H1 (cell line): ENCODE results near the gene TXNDC11. TPM values are rescaled to one million over a fixed set of nuclear protein-coding genes. Genes with fewer than 3 reads are reported as not detected.

ENCODE experiments used
- CTCF ChIA-PET: fragments of 300-600 bp; sonication (Branson Sonifier 250); formaldehyde crosslinking; loops from one replicate; lab custom pipeline; 2021; ENCODE audit not compliant: partially characterized antibody; lab: Charles Lee
- POLR2A ChIA-PET: fragments of 300-600 bp; sonication (Branson Sonifier 250); formaldehyde crosslinking; loops from one replicate; lab custom pipeline; 2021; ENCODE audit warnings: inconsistent platforms; ENCODE audit not compliant: partially characterized antibody; lab: Charles Lee
- DNase-seq, 2 experiments: peaks; one replicate each; pipeline versions ENCODE4 v3.0.0 to v3.0.0-alpha.2; 2010 to 2022; ENCODE audit warnings: low spot score in 2 of 2, low read depth in 1 of 2, mixed read lengths in 1 of 2
- FAIRE-seq: peaks from 2 replicates; lab custom pipeline; 2011; peaks lifted over from hg19 to GRCh38; lab: Jason Lieb, UNC
- H2AFZ ChIP-seq: 2 replicates; pipeline ENCODE4 v1.8.1; 2012; ENCODE audit warnings: low read length, inconsistent platforms
- H2AK5ac ChIP-seq: 2 replicates; pipeline ENCODE4 v1.6.1; 2013; ENCODE audit warnings: low read depth, low read length
- H2BK120ac ChIP-seq: replicated peaks from 2 replicates; pipeline ENCODE3; 2013; ENCODE audit warnings: low read depth, low read length, inconsistent platforms
- H2BK12ac ChIP-seq: 2 replicates; pipeline ENCODE4 v1.6.1; 2013; ENCODE audit warnings: low read depth, low read length
- H2BK15ac ChIP-seq: 2 replicates; pipeline ENCODE4 v1.6.1; 2013; ENCODE audit warnings: low read length
- H2BK20ac ChIP-seq: 2 replicates; pipeline ENCODE4 v1.6.1; 2013; ENCODE audit warnings: low read length
- H2BK5ac ChIP-seq: 2 replicates; pipeline ENCODE4 v1.6.1; 2013; ENCODE audit warnings: low read depth, low read length
- H3K14ac ChIP-seq: 2 replicates; pipeline ENCODE4 v1.6.1; 2013; ENCODE audit warnings: inconsistent platforms; ENCODE audit not compliant: insufficient read length
- H3K18ac ChIP-seq: 2 replicates; pipeline ENCODE4 v1.6.1; 2013; ENCODE audit warnings: low read length; ENCODE audit errors: extremely low read depth
- H3K23ac ChIP-seq: 2 replicates; pipeline ENCODE4 v1.6.1; 2013; ENCODE audit warnings: inconsistent platforms; ENCODE audit not compliant: insufficient read length
- H3K23me2 ChIP-seq: 2 replicates; pipeline ENCODE4 v1.6.1; 2013; ENCODE audit warnings: low read depth, low read length
- H3K27ac ChIP-seq: 2 replicates; pipeline ENCODE4 v1.6.1; 2011; ENCODE audit warnings: low read depth, low read length, inconsistent platforms
- H3K27me3 ChIP-seq, 4 experiments: replicated peaks in 1 of 4; 1 replicate in 1 of 4; 2 replicates in 3 of 4; pipeline versions ENCODE4 v1.6.1 to v1.8.1; 2011 to 2013; ENCODE audit warnings: low read length in 3 of 4, mild to moderate bottlenecking in 3 of 4, inconsistent platforms in 2 of 4, mixed read lengths in 2 of 4, moderate library complexity in 1 of 4; ENCODE audit not compliant: control insufficient read depth in 3 of 4, insufficient read depth in 3 of 4; ENCODE audit errors: extremely low read depth in 1 of 4
- H3K36me3 ChIP-seq, 4 experiments: 2 replicates each; pipeline versions ENCODE4 v1.6.1 to v1.8.1; 2011 to 2013; ENCODE audit warnings: mild to moderate bottlenecking in 4 of 4, low read length in 3 of 4, moderate library complexity in 2 of 4, control low read depth in 1 of 4, inconsistent platforms in 1 of 4; ENCODE audit not compliant: insufficient read depth in 4 of 4, control insufficient read depth in 2 of 4
- H3K4ac ChIP-seq: replicated peaks from 2 replicates; pipeline ENCODE3; 2013; ENCODE audit warnings: low read length, low read depth, mixed read lengths, inconsistent platforms; ENCODE audit not compliant: insufficient read length
- H3K4me1 ChIP-seq, 4 experiments: replicated peaks in 1 of 4; 1 replicate in 1 of 4; 2 replicates in 3 of 4; pipeline versions ENCODE4 v1.6.1 to v1.8.1; 2011 to 2013; ENCODE audit warnings: low read length in 3 of 4, inconsistent platforms in 2 of 4, mixed read lengths in 1 of 4; ENCODE audit not compliant: insufficient read depth in 4 of 4, control insufficient read depth in 3 of 4
- H3K4me2 ChIP-seq, 2 experiments: 2 replicates each; pipeline versions ENCODE4 v1.6.1 to v1.8.1; 2011 to 2013; ENCODE audit warnings: low read depth in 2 of 2, low read length in 2 of 2, control low read depth in 1 of 2, inconsistent platforms in 1 of 2, mild to moderate bottlenecking in 1 of 2; ENCODE audit not compliant: insufficient read depth in 1 of 2
- H3K4me3 ChIP-seq, 4 experiments: fragments of 200-600, 300-600 bp in 1 of 4; sonication (generic), shearing (Covaris generic), sonication (Bioruptor Twin) in 1 of 4; 2 replicates each; pipeline versions ENCODE4 v1.5.1 to v1.8.1; 2011 to 2016; ENCODE audit warnings: low read length in 4 of 4, low read depth in 3 of 4, control low read depth in 2 of 4, inconsistent platforms in 2 of 4, mild to moderate bottlenecking in 2 of 4, mixed read lengths in 1 of 4, moderate library complexity in 1 of 4; ENCODE audit not compliant: insufficient read depth in 2 of 4; ENCODE audit errors: extremely low read depth in 1 of 4
- H3K56ac ChIP-seq: replicated peaks from 2 replicates; pipeline ENCODE3; 2013; ENCODE audit warnings: low read depth, mild to moderate bottlenecking, mixed read lengths, low read length, inconsistent platforms; ENCODE audit not compliant: insufficient read length
- H3K79me1 ChIP-seq: 2 replicates; pipeline ENCODE4 v1.6.1; 2013; ENCODE audit warnings: low read depth, low read length, control low read depth
- H3K79me2 ChIP-seq, 2 experiments: 2 replicates each; pipeline versions ENCODE4 v1.6.1 to v1.8.1; 2012 to 2013; ENCODE audit warnings: low read length in 2 of 2, mild to moderate bottlenecking in 2 of 2, inconsistent platforms in 1 of 2; ENCODE audit not compliant: insufficient read depth in 2 of 2, control insufficient read depth in 1 of 2
- H3K9ac ChIP-seq, 4 experiments: replicated peaks in 1 of 4; 1 replicate in 1 of 4; 2 replicates in 3 of 4; pipeline versions ENCODE4 v1.6.1 to v1.8.1; 2011 to 2013; ENCODE audit warnings: low read depth in 3 of 4, low read length in 3 of 4, control low read depth in 2 of 4, mild to moderate bottlenecking in 2 of 4, moderate library complexity in 2 of 4, inconsistent platforms in 1 of 4; ENCODE audit errors: extremely low read depth in 1 of 4
- H3K9me3 ChIP-seq, 2 experiments: 2 replicates each; pipeline versions ENCODE4 v1.6.1 to v1.8.1; 2012 to 2013; ENCODE audit warnings: mild to moderate bottlenecking in 2 of 2, moderate library complexity in 2 of 2, control low read depth in 1 of 2, inconsistent platforms in 1 of 2, low read depth in 1 of 2, low read length in 1 of 2, mixed read lengths in 1 of 2; ENCODE audit not compliant: insufficient read depth in 2 of 2
- H4K20me1 ChIP-seq, 2 experiments: replicated peaks in 1 of 2; 2 replicates each; pipeline versions ENCODE3 to v1.8.1; 2011 to 2013; ENCODE audit warnings: inconsistent platforms in 2 of 2, low read length in 2 of 2, mild to moderate bottlenecking in 1 of 2; ENCODE audit not compliant: insufficient read depth in 2 of 2, control insufficient read depth in 1 of 2
- H4K5ac ChIP-seq: 2 replicates; pipeline ENCODE4 v1.6.1; 2013; ENCODE audit warnings: low read length, low read depth, mixed read lengths, inconsistent platforms; ENCODE audit not compliant: insufficient read length
- H4K8ac ChIP-seq: 2 replicates; pipeline ENCODE4 v1.8.0; 2013; ENCODE audit warnings: mild to moderate bottlenecking, moderate library complexity, low read length, inconsistent platforms; ENCODE audit not compliant: insufficient read depth; ENCODE audit errors: extremely low read depth
- H4K91ac ChIP-seq: replicated peaks from 2 replicates; pipeline ENCODE3; 2013; ENCODE audit warnings: low read length, mixed read lengths, inconsistent platforms; ENCODE audit not compliant: insufficient read length
- ATF3 ChIP-seq: IDR thresholded peaks from 2 replicates; pipeline ENCODE4 v1.6.1; 2011; ENCODE audit warnings: low read depth, mild to moderate bottlenecking, low read length; ENCODE audit not compliant: insufficient read depth
- BACH1 ChIP-seq: IDR thresholded peaks from 2 replicates; pipeline ENCODE4 v1.6.1; 2012; ENCODE audit warnings: low read length, improper control_type of control experiment
- CHD1 ChIP-seq: IDR thresholded peaks from 2 replicates; pipeline ENCODE4 v1.6.1; 2012; ENCODE audit warnings: low read depth, low read length, improper control_type of control experiment
- CHD2 ChIP-seq: IDR thresholded peaks from 2 replicates; pipeline ENCODE4 v1.6.1; 2012; ENCODE audit warnings: low read length, improper control_type of control experiment
- CREB1 ChIP-seq: IDR thresholded peaks from 2 replicates; pipeline ENCODE4 v1.6.1; 2012; ENCODE audit warnings: inconsistent platforms
- FOSL1 ChIP-seq: IDR thresholded peaks from 2 replicates; pipeline ENCODE4 v1.6.1; 2011; ENCODE audit warnings: mild to moderate bottlenecking, low read depth, low read length, moderate library complexity; ENCODE audit not compliant: insufficient read depth
- KDM4A ChIP-seq: IDR thresholded peaks from one replicate; pipeline ENCODE4 v1.7.1; 2012; ENCODE audit warnings: low read depth, mild to moderate bottlenecking, moderate library complexity, low read length, inconsistent platforms; ENCODE audit not compliant: severe bottlenecking
- KDM5A ChIP-seq: fragments of 200-600 bp; IDR thresholded peaks from 2 replicates; pipeline ENCODE4 v1.7.1; 2012; ENCODE audit warnings: mild to moderate bottlenecking, low read length, inconsistent platforms, mixed read lengths
- NRF1 ChIP-seq: IDR thresholded peaks from 2 replicates; pipeline ENCODE4 v1.6.1; 2011; ENCODE audit warnings: mild to moderate bottlenecking, low read depth, low read length, improper control_type of control experiment
- RAD21 ChIP-seq, 2 experiments: IDR thresholded peaks in 1 of 2; conservative IDR thresholded peaks in 1 of 2; 2 replicates each; pipeline ENCODE4 v1.6.1; 2011; ENCODE audit warnings: low read depth in 2 of 2, low read length in 2 of 2, improper control_type of control experiment in 1 of 2, inconsistent platforms in 1 of 2, mild to moderate bottlenecking in 1 of 2, moderate library complexity in 1 of 2
- SIN3A ChIP-seq, 2 experiments: IDR thresholded peaks in 1 of 2; conservative IDR thresholded peaks in 1 of 2; 2 replicates each; pipeline ENCODE4 v1.6.1; 2011 to 2012; ENCODE audit warnings: low read length in 2 of 2, improper control_type of control experiment in 1 of 2, low read depth in 1 of 2, mild to moderate bottlenecking in 1 of 2
- SP4 ChIP-seq: IDR thresholded peaks from 2 replicates; pipeline ENCODE4 v1.6.1; 2012; ENCODE audit warnings: low read length, inconsistent platforms
- SUZ12 ChIP-seq: fragments of 200-600 bp; sonication (generic); IDR thresholded peaks from 2 replicates; pipeline ENCODE4 v1.6.1; 2012; ENCODE audit warnings: mild to moderate bottlenecking, inconsistent platforms, low read length, moderate library complexity, mixed read lengths
- WGBS, 2 experiments: shearing (Covaris generic) in 1 of 2; methylation state at CpG; one replicate each; pipeline versions ENCODE4 v1.1.6 to v1.1.7; 2013 to 2015; ENCODE audit warnings: low lambda C conversion rate in 2 of 2, mixed read lengths in 2 of 2, inconsistent platforms in 1 of 2, low coverage in 1 of 2, missing lambda C conversion rate in 1 of 2; ENCODE audit not compliant: insufficient replicate concordance in 2 of 2, insufficient coverage in 1 of 2, insufficient read length in 1 of 2; ENCODE audit errors: extremely low coverage in 1 of 2, missing lambda C conversion rate in 1 of 2; 5-methylcytosine and 5-hydroxymethylcytosine counted together
- polyA plus RNA-seq, 7 experiments: library from polyadenylated mRNA; depleted of rRNA in 3 of 7; stranded (reverse) in 5 of 7; unstranded in 2 of 7; fragments of >200 nt in 5 of 7; fragments of 200-250 nt in 2 of 7; gene quantifications; 1 replicate in 5 of 7; 2 replicates in 1 of 7; 4 replicates in 1 of 7; pipeline versions ENCODE4 v1.2.1 to v1.2.3, GENCODE V29; 2011 to 2013; ENCODE audit warnings: missing spikeins in 2 of 7, mixed read lengths in 2 of 7
- total RNA-seq: library from RNA; stranded (reverse); fragmentation: NEBNext Ultra II Directional; extraction: Animal tissue kit (Norgen Biotek cat#: 25700); gene quantifications from 2 replicates; pipeline ENCODE4 v1.2.1, GENCODE V29; 2021

Gene TXNDC11
- total and polyA plus RNA-seq, 2 of the 8 experiments (the other 6 are each of a cell fraction or from before 2014, with no cell fraction given), result 13.5 to 13.8 TPM

GRCh38 chr16:11708421-11708820, 34.2 kb downstream of the TXNDC11 start:
- H3K4ac ChIP-seq, result no peak overlapping the region
- H2BK5ac ChIP-seq, result no peak overlapping the region
- H2BK20ac ChIP-seq, result no peak overlapping the region
- H2BK12ac ChIP-seq, result no peak overlapping the region
- H4K5ac ChIP-seq, result no peak overlapping the region
- H3K4me3 ChIP-seq, result no peak overlapping the region
- H2BK120ac ChIP-seq, result no peak overlapping the region
- H3K4me2 ChIP-seq, result no peak overlapping the region
- FAIRE-seq (no peak), DNase-seq (no peak)
- no peak overlapping the region for H4K8ac ChIP-seq
- WGBS, 2 experiments, result 95% methylated on average over 1 of the region's 1 CpG; no CpG with 5 or more reads in 1 of the 2 experiments
- H3K79me2 ChIP-seq, result no peaks in the 10 kb centered on the region
- POLR2A ChIA-PET, result interaction anchor here (0.5 kb wide), 1 partner anchor 137 kb away, joined by 5 read pairs; no protein-coding TSS in a partner anchor
- H3K27ac ChIP-seq, result no peak overlapping the region
- no peak overlapping the region for H3K23ac ChIP-seq
- no peaks in the 10 kb centered on the region; a peak in 3 of 8 replicates for H3K36me3 ChIP-seq
- H3K23me2 ChIP-seq, result no peaks in the 10 kb centered on the region
- H3K27me3 ChIP-seq, result no peaks in the 10 kb centered on the region
- H3K18ac ChIP-seq, result no peak overlapping the region
- no peak overlapping the region for H2AFZ ChIP-seq
- peaks cover 0 to 3% of the 10 kb centered on the region in 2 experiments for H4K20me1 ChIP-seq
- H3K9ac ChIP-seq, result no peak overlapping the region
- no peak overlapping the region for H4K91ac ChIP-seq
- no peak overlapping the region for H2BK15ac ChIP-seq
- no peaks in the 10 kb centered on the region for H3K9me3 ChIP-seq
- CTCF ChIA-PET, result interaction anchor here (0.8 to 1.8 kb wide), 5 partner anchors 10 to 302 kb away, joined by 3 to 5 read pairs (median 3); no protein-coding TSS in a partner anchor
- H3K4me1 ChIP-seq, result no peaks in the 10 kb centered on the region
- H3K14ac ChIP-seq, result no peak overlapping the region
- H2AK5ac ChIP-seq, result no peak overlapping the region
- no peaks in the 10 kb centered on the region for H3K79me1 ChIP-seq
- H3K56ac ChIP-seq, result no peak overlapping the region
- TF ChIP-seq ATF3, result no peak
- TF ChIP-seq KDM4A, result no peak
- TF ChIP-seq SIN3A (conservative IDR thresholded peaks at IDR 0.05 in 1 of 2, IDR thresholded peaks at IDR 0.05 in 1 of 2; ENCODE audit: low read depth in 1 of 2, low read length in 2 of 2), result no peak
- TF ChIP-seq SUZ12, result no peak
- no peak for TF ChIP-seq CHD1
- TF ChIP-seq SP4, result no peak
- TF ChIP-seq FOSL1, result no peak
- no peak for TF ChIP-seq RAD21 (IDR thresholded peaks at IDR 0.05 in 1 of 2, conservative IDR thresholded peaks at IDR 0.05 in 1 of 2; ENCODE audit: low read depth in 2 of 2, low read length in 2 of 2)
- no peak for TF ChIP-seq BACH1
- no peak for TF ChIP-seq CREB1
- TF ChIP-seq KDM5A, result no peak
- TF ChIP-seq CHD2, result no peak
- no peak for TF ChIP-seq NRF1
